Measurements from ENCODE around the gene SLC6A18. TPM values are rescaled to one million over a fixed set of nuclear protein-coding genes. Genes with fewer than 3 reads are reported as not detected.
A peak's percentile ranks its signal among the peaks of the same experiment; 100 is the strongest.

Gene SLC6A18
- total RNA-seq, 1 donor from 2014 or later = not detected

DNA sequence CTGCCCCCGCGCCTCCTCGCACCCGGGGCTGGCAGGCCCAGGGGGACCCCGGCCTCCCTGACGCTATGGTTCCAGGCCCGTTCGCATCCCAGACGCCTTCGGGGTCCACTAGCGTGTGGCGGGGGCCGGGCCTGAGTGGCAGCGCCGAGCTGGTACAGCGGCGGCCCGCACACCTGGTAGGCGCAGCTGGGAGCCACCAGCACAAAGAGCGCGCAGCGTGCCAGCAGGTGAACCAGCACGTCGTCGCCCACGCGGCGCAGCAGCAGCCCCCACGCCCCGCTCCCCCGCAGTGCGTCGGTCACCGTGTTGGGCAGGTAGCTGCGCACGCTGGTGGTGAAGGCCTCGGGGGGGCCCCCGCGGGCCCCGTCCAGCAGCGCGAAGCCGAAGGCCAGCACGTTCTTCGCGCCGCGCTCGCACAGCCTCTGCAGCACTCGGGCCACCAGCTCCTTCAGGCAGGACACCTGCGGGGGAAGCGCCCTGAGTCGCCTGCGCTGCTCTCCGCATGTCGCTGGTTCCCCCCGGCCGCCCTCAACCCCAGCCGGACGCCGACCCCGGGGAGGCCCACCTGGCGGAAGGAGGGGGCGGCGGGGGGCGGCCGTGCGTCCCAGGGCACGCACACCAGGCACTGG is 69.1 kb downstream of the SLC6A18 start:
- Mint-ChIP-seq H3K36me3 (ENCODE audit: low read depth, unreplicated experiment) (peaks cover 4% of the 10 kb centered on the region), H3K4me1 (ENCODE audit: low read depth, unreplicated experiment) (no peaks in the 10 kb centered on the region), H3K27me3 (ENCODE audit: low read depth, unreplicated experiment) (peaks cover 44% of the 10 kb centered on the region), H3K9me3 (ENCODE audit: unreplicated experiment) (no peaks in the 10 kb centered on the region), H3K27ac (ENCODE audit: unreplicated experiment) (no peak overlapping the region), H3K4me3 (ENCODE audit: unreplicated experiment) (no peak overlapping the region)
- H3K79me2 ChIP-seq (ENCODE audit: insufficient read depth, low read length) = no peaks in the 10 kb centered on the region
- no peak for FAIRE-seq
- TF ChIP-seq, protein P1, sequence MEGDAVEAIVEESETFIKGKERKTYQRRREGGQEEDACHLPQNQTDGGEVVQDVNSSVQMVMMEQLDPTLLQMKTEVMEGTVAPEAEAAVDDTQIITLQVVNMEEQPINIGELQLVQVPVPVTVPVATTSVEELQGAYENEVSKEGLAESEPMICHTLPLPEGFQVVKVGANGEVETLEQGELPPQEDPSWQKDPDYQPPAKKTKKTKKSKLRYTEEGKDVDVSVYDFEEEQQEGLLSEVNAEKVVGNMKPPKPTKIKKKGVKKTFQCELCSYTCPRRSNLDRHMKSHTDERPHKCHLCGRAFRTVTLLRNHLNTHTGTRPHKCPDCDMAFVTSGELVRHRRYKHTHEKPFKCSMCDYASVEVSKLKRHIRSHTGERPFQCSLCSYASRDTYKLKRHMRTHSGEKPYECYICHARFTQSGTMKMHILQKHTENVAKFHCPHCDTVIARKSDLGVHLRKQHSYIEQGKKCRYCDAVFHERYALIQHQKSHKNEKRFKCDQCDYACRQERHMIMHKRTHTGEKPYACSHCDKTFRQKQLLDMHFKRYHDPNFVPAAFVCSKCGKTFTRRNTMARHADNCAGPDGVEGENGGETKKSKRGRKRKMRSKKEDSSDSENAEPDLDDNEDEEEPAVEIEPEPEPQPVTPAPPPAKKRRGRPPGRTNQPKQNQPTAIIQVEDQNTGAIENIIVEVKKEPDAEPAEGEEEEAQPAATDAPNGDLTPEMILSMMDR (IDR thresholded peaks at IDR 0.05; ENCODE audit: insufficient read depth, low read depth, low read length) = no peak
- no peak for TF ChIP-seq EZH2 (IDR thresholded peaks at IDR 0.05; ENCODE audit: insufficient read depth, low read length)
- H3K4me3 ChIP-seq (ENCODE audit: insufficient read depth, low read depth, low read length) = no peak overlapping the region
- no peak overlapping the region for H3K27ac ChIP-seq (ENCODE audit: low read depth, low read length)
- no peak overlapping the region for H3K4me2 ChIP-seq (ENCODE audit: low read length)
- H4K20me1 ChIP-seq (ENCODE audit: insufficient read depth, low read length) = no peaks in the 10 kb centered on the region
- DNase-seq (ENCODE audit: low read depth) = no peak
- no peaks in the 10 kb centered on the region for H3K4me1 ChIP-seq (ENCODE audit: insufficient read depth, low read length)
- H3K36me3 ChIP-seq (ENCODE audit: insufficient read depth, low read length) = no peaks in the 10 kb centered on the region
- no peak overlapping the region for H3K9ac ChIP-seq (ENCODE audit: low read length)
- H3K9me3 ChIP-seq (ENCODE audit: insufficient read depth, low read depth, low read length) = no peaks in the 10 kb centered on the region
- no peak overlapping the region for H2AFZ ChIP-seq (ENCODE audit: low read depth, low read length)
- H3K27me3 ChIP-seq (ENCODE audit: insufficient read depth, low read length) = peaks cover 9% of the 10 kb centered on the region

GRCh38 chr5:1294835-1295649 is 69.9 kb downstream of the SLC6A18 start, which contains the start of gene TERT:
TERT (minus strand) TSS chr5:1295068; CDS start chr5:1294989, 79 bp downstream.
- H3K4me3 Mint-ChIP-seq (ENCODE audit: unreplicated experiment) = no peak within 1 kb of the TSS
- H3K4me3 ChIP-seq (ENCODE audit: insufficient read depth, low read depth, low read length) = no peak within 1 kb of the TSS
- peak; percentile 53 for TF ChIP-seq EZH2 (IDR thresholded peaks at IDR 0.05; ENCODE audit: insufficient read depth, low read length)
- TF ChIP-seq, protein P1 (IDR thresholded peaks at IDR 0.05; ENCODE audit: insufficient read depth, low read depth, low read length) = no peak
- no peaks in the 10 kb centered on the region for H3K36me3 ChIP-seq (ENCODE audit: insufficient read depth, low read length)
- no peak within 1 kb of the TSS for H3K27ac ChIP-seq (ENCODE audit: low read depth, low read length)
- H3K9ac ChIP-seq (ENCODE audit: low read length) = no peak within 1 kb of the TSS
- no peak within 1 kb of the TSS for H3K4me2 ChIP-seq (ENCODE audit: low read length)
- H3K9me3 Mint-ChIP-seq (ENCODE audit: unreplicated experiment) = no peaks in the 10 kb centered on the region
- H3K27me3 Mint-ChIP-seq (ENCODE audit: low read depth, unreplicated experiment) = peaks cover 48% of the 10 kb centered on the region
- no peaks in the 10 kb centered on the region for H3K4me1 Mint-ChIP-seq (ENCODE audit: low read depth, unreplicated experiment)
- no peak for FAIRE-seq
- H3K4me1 ChIP-seq (ENCODE audit: insufficient read depth, low read length) = no peaks in the 10 kb centered on the region
- no peaks in the 10 kb centered on the region for H3K79me2 ChIP-seq (ENCODE audit: insufficient read depth, low read length)
- no peak within 1 kb of the TSS for H2AFZ ChIP-seq (ENCODE audit: low read depth, low read length)
- no peaks in the 10 kb centered on the region for H4K20me1 ChIP-seq (ENCODE audit: insufficient read depth, low read length)
- no peak within 1 kb of the TSS for H3K27ac Mint-ChIP-seq (ENCODE audit: unreplicated experiment)
- H3K27me3 ChIP-seq (ENCODE audit: insufficient read depth, low read length) = peaks cover 9% of the 10 kb centered on the region
- no peaks in the 10 kb centered on the region for H3K9me3 ChIP-seq (ENCODE audit: insufficient read depth, low read depth, low read length)
- H3K36me3 Mint-ChIP-seq (ENCODE audit: low read depth, unreplicated experiment) = peaks cover 4% of the 10 kb centered on the region
- DNase-seq (ENCODE audit: low read depth) = no peak
